GM23248 (cell line): Measurements from ENCODE around the gene DUSP28. TPM values are rescaled to one million over a fixed set of nuclear protein-coding genes. Genes with fewer than 3 reads are reported as not detected.

ENCODE experiments used
- DNase-seq: peaks from one replicate; pipeline ENCODE4 v3.0.0-alpha.2; 2015
- H2AFZ ChIP-seq: fragments of 200-600 bp; sonication (generic); 2 replicates; pipeline ENCODE4 v1.6.1; 2016; ENCODE audit warnings: antibody characterized with exemption
- H3F3A ChIP-seq: fragments of 200-600 bp; sonication (generic); 2 replicates; pipeline ENCODE4 v1.6.1; 2016; ENCODE audit warnings: mild to moderate bottlenecking, antibody characterized with exemption, mixed run types; ENCODE audit not compliant: insufficient read depth
- H3K27ac ChIP-seq: fragments of 200-600 bp; sonication (generic); 2 replicates; pipeline ENCODE4 v1.5.1; 2016; ENCODE audit warnings: mild to moderate bottlenecking
- H3K27me3 ChIP-seq: fragments of 200-600 bp; sonication (generic); replicated peaks from 2 replicates; pipeline ENCODE4 v1.6.1; 2016; ENCODE audit warnings: mild to moderate bottlenecking; ENCODE audit not compliant: insufficient read depth
- H3K36me3 ChIP-seq: fragments of 200-600 bp; sonication (generic); 2 replicates; pipeline ENCODE4 v1.6.1; 2016; ENCODE audit warnings: low read depth, mild to moderate bottlenecking
- H3K4me1 ChIP-seq: fragments of 200-600 bp; sonication (generic); 2 replicates; pipeline ENCODE4 v1.6.1; 2016; ENCODE audit warnings: mild to moderate bottlenecking; ENCODE audit not compliant: insufficient read depth
- H3K4me2 ChIP-seq: fragments of 200-600 bp; sonication (generic); one replicate; pipeline ENCODE4 v1.6.1; 2016; ENCODE audit warnings: mild to moderate bottlenecking; ENCODE audit not compliant: unreplicated experiment
- H3K4me3 ChIP-seq: fragments of 200-600 bp; sonication (generic); 2 replicates; pipeline ENCODE4 v1.5.1; 2016; ENCODE audit warnings: mild to moderate bottlenecking
- H3K79me2 ChIP-seq: fragments of 200-600 bp; sonication (generic); 2 replicates; pipeline ENCODE4 v1.6.1; 2016; ENCODE audit warnings: mild to moderate bottlenecking; ENCODE audit not compliant: insufficient read depth
- H3K9ac ChIP-seq: fragments of 200-600 bp; sonication (generic); 2 replicates; pipeline ENCODE4 v1.6.1; 2016; ENCODE audit warnings: mild to moderate bottlenecking
- H3K9me2 ChIP-seq: fragments of 200-600 bp; sonication (generic); 2 replicates; pipeline ENCODE4 v1.6.1; 2016; ENCODE audit warnings: mixed run types, mild to moderate bottlenecking, moderate library complexity; ENCODE audit not compliant: insufficient read depth
- H3K9me3 ChIP-seq: fragments of 200-600 bp; sonication (generic); one replicate; pipeline ENCODE4 v1.6.1; 2017; ENCODE audit warnings: low read depth
- H4K20me1 ChIP-seq: fragments of 200-600 bp; sonication (generic); 2 replicates; pipeline ENCODE4 v1.6.0; 2016; ENCODE audit not compliant: insufficient read depth
- EZH2 ChIP-seq: fragments of 200-600 bp; sonication (generic); IDR thresholded peaks from 2 replicates; pipeline ENCODE4 v1.6.1; 2018; ENCODE audit warnings: antibody characterized with exemption, mild to moderate bottlenecking; ENCODE audit not compliant: insufficient read depth, poor library complexity, severe bottlenecking
- EZH2phosphoT487 ChIP-seq: fragments of 200-600 bp; sonication (generic); IDR thresholded peaks from 2 replicates; pipeline ENCODE4 v1.6.1; 2018; ENCODE audit warnings: antibody characterized with exemption, moderate library complexity, mild to moderate bottlenecking, low read depth; ENCODE audit not compliant: insufficient read depth
- WGBS, 2 experiments: methylation state at CpG; one replicate each; pipeline ENCODE4 v1.1.6; 2015 to 2017; ENCODE audit warnings: low lambda C conversion rate in 2 of 2, low coverage in 1 of 2; ENCODE audit errors: missing lambda C conversion rate in 2 of 2; 5-methylcytosine and 5-hydroxymethylcytosine counted together
- in situ Hi-C: fragments of 300-500 bp; cut with MboI; formaldehyde crosslinking; loops from 2 replicates; pipeline ENCODE4 v1.15.0; 2020
- polyA plus RNA-seq: library from polyadenylated mRNA; unstranded; fragments of >200 nt; fragmentation: Nextera tagmentation; extraction: Ambion mirVana; gene quantifications from 2 replicates; pipeline ENCODE4 v1.2.1, GENCODE V29; 2016
- total RNA-seq: library from RNA; depleted of rRNA; stranded (reverse); fragments of >200 nt; shearing (Covaris generic); gene quantifications from 2 replicates; pipeline ENCODE4 v1.2.3, GENCODE V29; 2014

The DUSP28 gene
- total and polyA plus RNA-seq, 2 experiments from 2014 or later: 3.2 to 4.9 TPM

GRCh38 chr2:240570531-240571313 is 10.6 kb downstream of the DUSP28 start:
- no peak overlapping the region for H3K4me2 ChIP-seq
- 77 to 79% methylated on average over 10 to 11 of the region's 11 CpGs for WGBS, 2 experiments
- H3K27ac ChIP-seq: no peak overlapping the region
- H3K36me3 ChIP-seq: no peaks in the 10 kb centered on the region; the same call in 1 of the 2 replicates
- no peak for TF ChIP-seq EZH2phosphoT487
- TF ChIP-seq EZH2: no peak
- no peaks in the 10 kb centered on the region for H3K27me3 ChIP-seq
- H3K4me1 ChIP-seq: peaks cover 17% of the 10 kb centered on the region
- DNase-seq: no peak
- 0 out of 2 replicates have a peak, but pooled peaks cover 7% of the 10 kb centered on the region for H3K79me2 ChIP-seq
- no peak overlapping the region for H3K4me3 ChIP-seq
- H3K9me2 ChIP-seq: no peaks in the 10 kb centered on the region
- no peak overlapping the region for H3K9ac ChIP-seq
- in situ Hi-C loops: no loop called here
- no peaks in the 10 kb centered on the region for H4K20me1 ChIP-seq
- H2AFZ ChIP-seq: no peak overlapping the region
- H3K9me3 ChIP-seq: no peaks in the 10 kb centered on the region
- no peaks in the 10 kb centered on the region; the same call in 1 of the 2 replicates for H3F3A ChIP-seq

GRCh38 chr2:240571314-240571973 is 11.3 kb downstream of the DUSP28 start:
- Histone ChIP-seq H3K9me3 (no peaks in the 10 kb centered on the region), H3K79me2 (0 out of 2 replicates have a peak, but pooled peaks cover 13% of the 10 kb centered on the region), H3K4me1 (peaks cover 12% of the 10 kb centered on the region), H3K4me2 (no peak overlapping the region), H3K4me3 (no peak overlapping the region), H3K9me2 (no peaks in the 10 kb centered on the region), H3K27me3 (no peaks in the 10 kb centered on the region), H4K20me1 (no peaks in the 10 kb centered on the region), H3K36me3 (no peaks in the 10 kb centered on the region; the same call in 1 of the 2 replicates), H3K27ac (no peak overlapping the region), H3F3A (no peaks in the 10 kb centered on the region; the same call in 1 of the 2 replicates), H2AFZ (no peak overlapping the region), H3K9ac (no peak overlapping the region)
- TF ChIP-seq EZH2phosphoT487 (no peak), EZH2 (no peak)
- 79 to 84% methylated on average over 16 to 18 of the region's 18 CpGs for WGBS, 2 experiments
- in situ Hi-C loops: no loop called here
- DNase-seq: no peak

GRCh38 chr2:240572141-240573031 is 12.2 kb downstream of the DUSP28 start:
- no peak overlapping the region for H3K4me3 ChIP-seq
- no peaks in the 10 kb centered on the region for H4K20me1 ChIP-seq
- H3F3A ChIP-seq: no peaks in the 10 kb centered on the region; the same call in 1 of the 2 replicates
- H3K27me3 ChIP-seq: no peaks in the 10 kb centered on the region
- no peak for DNase-seq
- H3K36me3 ChIP-seq: no peaks in the 10 kb centered on the region; the same call in 1 of the 2 replicates
- 85 to 88% methylated on average over 29 to 30 of the region's 30 CpGs for WGBS, 2 experiments
- H3K4me2 ChIP-seq: no peak overlapping the region
- no peak overlapping the region for H2AFZ ChIP-seq
- no peak overlapping the region for H3K27ac ChIP-seq
- H3K4me1 ChIP-seq: peaks cover 4% of the 10 kb centered on the region
- in situ Hi-C loops: no loop called here
- 0 out of 2 replicates have a peak, but pooled peaks cover 16% of the 10 kb centered on the region for H3K79me2 ChIP-seq
- H3K9ac ChIP-seq: no peak overlapping the region
- H3K9me2 ChIP-seq: no peaks in the 10 kb centered on the region
- no peak for TF ChIP-seq EZH2
- no peaks in the 10 kb centered on the region for H3K9me3 ChIP-seq

- no peaks in the 10 kb centered on the region for H3F3A ChIP-seq
- 0 out of 2 replicates have a peak, but pooled peaks cover 18% of the 10 kb centered on the region for H3K79me2 ChIP-seq
- in situ Hi-C loops: no loop called here
- H4K20me1 ChIP-seq: no peaks in the 10 kb centered on the region
- no peak for DNase-seq
- no peak overlapping the region for H3K9ac ChIP-seq
- H3K4me2 ChIP-seq: no peak overlapping the region
- no peaks in the 10 kb centered on the region for H3K9me2 ChIP-seq
- no peaks in the 10 kb centered on the region for H3K27me3 ChIP-seq
- H3K36me3 ChIP-seq: no peaks in the 10 kb centered on the region; the same call in 1 of the 2 replicates
- H3K4me1 ChIP-seq: peaks cover 4% of the 10 kb centered on the region; the same call in 1 of the 2 replicates
- H3K27ac ChIP-seq: no peak overlapping the region
- no peaks in the 10 kb centered on the region for H3K9me3 ChIP-seq
- no peak overlapping the region for H2AFZ ChIP-seq
- TF ChIP-seq EZH2 (no peak), EZH2phosphoT487 (no peak)
- no peak overlapping the region for H3K4me3 ChIP-seq
- WGBS, 2 experiments: 79 to 81% methylated on average over 13 of the region's 20 CpGs
These were observed 12.9 kb downstream of the DUSP28 start for GRCh38 chr2:240573071-240573515.
